ENCODE data around the gene SERPINA5. TPM values are rescaled to one million over a fixed set of nuclear protein-coding genes. Genes with fewer than 3 reads are reported as not detected.

Gene SERPINA5
- total RNA-seq, 1 donor from 2014 or later: 7.7 TPM

GRCh38 chr14:94591073-94591472 is 9.8 kb downstream of the SERPINA5 start:
- Mint-ChIP-seq H3K4me3 (no peak overlapping the region), H3K27me3 (no peaks in the 10 kb centered on the region), H3K9me3 (peaks cover 10% of the 10 kb centered on the region), H3K27ac (no peak overlapping the region), H3K36me3 (no peaks in the 10 kb centered on the region), H3K4me1 (ENCODE audit: unreplicated experiment) (peaks cover 16% of the 10 kb centered on the region)
- no peak for DNase-seq (ENCODE audit: extremely low spot score, unreplicated experiment)
- TF ChIP-seq CTCF (conservative IDR thresholded peaks at IDR 0.05): no peak

GRCh38 chr14:94591871-94592270 is 10.6 kb downstream of the SERPINA5 start:
- DNase-seq (ENCODE audit: extremely low spot score, unreplicated experiment): no peak
- TF ChIP-seq CTCF (conservative IDR thresholded peaks at IDR 0.05): no peak
- no peaks in the 10 kb centered on the region for H3K27me3 Mint-ChIP-seq

GRCh38 chr14:94592457-94592856 is 11.2 kb downstream of the SERPINA5 start:
- Mint-ChIP-seq H3K9me3 (peaks cover 10% of the 10 kb centered on the region), H3K4me1 (ENCODE audit: unreplicated experiment) (peaks cover 17% of the 10 kb centered on the region), H3K4me3 (no peak overlapping the region), H3K27ac (no peak overlapping the region), H3K36me3 (no peaks in the 10 kb centered on the region), H3K27me3 (no peaks in the 10 kb centered on the region)
- no peak for TF ChIP-seq CTCF (conservative IDR thresholded peaks at IDR 0.05)
- DNase-seq (ENCODE audit: extremely low spot score, unreplicated experiment): no peak

More at GRCh38 chr14:94591871-94592270, 10.6 kb downstream of the SERPINA5 start:
- Mint-ChIP-seq H3K9me3 (peaks cover 10% of the 10 kb centered on the region), H3K27ac (no peak overlapping the region), H3K4me3 (no peak overlapping the region), H3K36me3 (no peaks in the 10 kb centered on the region), H3K4me1 (ENCODE audit: unreplicated experiment) (peaks cover 17% of the 10 kb centered on the region)

- Mint-ChIP-seq H3K9me3 (peaks cover 10% of the 10 kb centered on the region), H3K4me1 (ENCODE audit: unreplicated experiment) (peaks cover 22% of the 10 kb centered on the region), H3K27ac (no peak overlapping the region), H3K27me3 (no peaks in the 10 kb centered on the region), H3K4me3 (no peak overlapping the region), H3K36me3 (no peaks in the 10 kb centered on the region)
- TF ChIP-seq CTCF (conservative IDR thresholded peaks at IDR 0.05): no peak
- DNase-seq (ENCODE audit: extremely low spot score, unreplicated experiment): no peak
These were observed 12.1 kb downstream of the SERPINA5 start for GRCh38 chr14:94593376-94593748.

GRCh38 chr14:94593749-94594431 is 12.7 kb downstream of the SERPINA5 start:
- Mint-ChIP-seq H3K27me3 (no peaks in the 10 kb centered on the region), H3K4me1 (ENCODE audit: unreplicated experiment) (peaks cover 27% of the 10 kb centered on the region), H3K36me3 (no peaks in the 10 kb centered on the region), H3K9me3 (peaks cover 10% of the 10 kb centered on the region), H3K4me3 (no peak overlapping the region), H3K27ac (no peak overlapping the region)
- DNase-seq (ENCODE audit: extremely low spot score, unreplicated experiment): no peak
- no peak for TF ChIP-seq CTCF (conservative IDR thresholded peaks at IDR 0.05)

All from type B pancreatic cell (in vitro differentiated cells).